HG03064 (cell line): ENCODE measurements around the gene PROSER3.
"Not testable (repeated sequence)": the region's sequence is repeated elsewhere in the genome, so short reads cannot be mapped to it uniquely, and the experiment has no call there.

ENCODE experiments used
- ATAC-seq: cut with Tn5 transposase; IDR thresholded peaks from one replicate; pipeline ENCODE4 v1.9.1; 2021; ENCODE audit warnings: low read depth; ENCODE audit not compliant: unreplicated experiment

Gene PROSER3

GRCh38 chr19:35788205-35788960 lies 30.4 kb downstream of the PROSER3 start:
- ATAC-seq, result no peak

- ATAC-seq, result no peak
Measured at GRCh38 chr19:35789195-35789977, 31.4 kb downstream of the PROSER3 start.

GRCh38 chr19:35789978-35790944 lies 32.3 kb downstream of the PROSER3 start:
- no peak for ATAC-seq

- no peak for ATAC-seq
Measured at GRCh38 chr19:35790981-35791813, 33.2 kb downstream of the PROSER3 start.

GRCh38 chr19:35791814-35792279 lies 33.9 kb downstream of the PROSER3 start:
- ATAC-seq, result no peak

GRCh38 chr19:35792312-35792711 lies 34.3 kb downstream of the PROSER3 start:
- no peak for ATAC-seq

GRCh38 chr19:35792888-35793287 lies 34.9 kb downstream of the PROSER3 start:
- ATAC-seq, result no peak

- no peak for ATAC-seq
Measured at GRCh38 chr19:35793381-35794165, 35.6 kb downstream of the PROSER3 start.

GRCh38 chr19:35795564-35795963 lies 37.6 kb downstream of the PROSER3 start:
- not testable (repeated sequence) for ATAC-seq

- ATAC-seq, result no peak
Measured at GRCh38 chr19:35796645-35797542, 38.9 kb downstream of the PROSER3 start.

GRCh38 chr19:35797663-35798062 lies 39.7 kb downstream of the PROSER3 start:
- no peak for ATAC-seq

- ATAC-seq, result no peak
Measured at GRCh38 chr19:35801828-35802227, 43.9 kb downstream of the PROSER3 start.

- no peak for ATAC-seq
Measured at GRCh38 chr19:35805526-35806102, 47.6 kb downstream of the PROSER3 start.

- ATAC-seq, result no peak
Measured at GRCh38 chr19:35806597-35806996, 48.6 kb downstream of the PROSER3 start.

GRCh38 chr19:35807633-35808032 lies 49.7 kb downstream of the PROSER3 start:
- no peak for ATAC-seq

GRCh38 chr19:35811317-35812219 lies 53.6 kb downstream of the PROSER3 start:
- no peak for ATAC-seq
